ENCODE results near the gene IARS2.
"Not testable (repeated sequence)": the region's sequence is repeated elsewhere in the genome, so short reads cannot be mapped to it uniquely, and the experiment has no call there.

Gene IARS2

DNA sequence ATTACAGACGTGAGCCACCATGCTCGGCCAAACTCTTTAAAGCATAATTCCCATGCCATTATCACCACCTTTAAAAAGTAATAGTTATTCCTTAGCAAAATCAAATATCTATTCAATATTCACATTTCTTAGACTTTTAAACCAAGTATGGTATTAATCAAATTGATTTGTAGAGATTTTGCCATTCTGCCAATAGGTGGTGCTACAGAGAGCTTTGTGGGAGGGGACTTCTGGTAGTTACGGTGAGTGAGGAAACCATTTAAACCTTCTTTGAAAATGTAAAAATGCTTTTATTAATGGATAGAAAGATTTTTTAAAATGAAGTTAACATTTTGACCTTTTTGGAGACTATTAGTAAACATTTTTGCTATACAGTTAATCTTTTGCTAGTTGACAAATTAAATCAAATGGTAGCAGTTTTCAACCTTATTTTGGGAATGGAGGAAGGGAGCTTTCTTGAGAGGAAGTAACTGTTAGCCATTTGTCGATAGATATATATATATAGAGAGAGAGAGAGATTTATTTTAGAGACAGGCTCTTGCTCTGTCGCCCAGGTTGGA lies 19.3 kb downstream of the IARS2 start:
- peak; percentile 29 for DNase-seq (ENCODE audit: low spot score)

DNA sequence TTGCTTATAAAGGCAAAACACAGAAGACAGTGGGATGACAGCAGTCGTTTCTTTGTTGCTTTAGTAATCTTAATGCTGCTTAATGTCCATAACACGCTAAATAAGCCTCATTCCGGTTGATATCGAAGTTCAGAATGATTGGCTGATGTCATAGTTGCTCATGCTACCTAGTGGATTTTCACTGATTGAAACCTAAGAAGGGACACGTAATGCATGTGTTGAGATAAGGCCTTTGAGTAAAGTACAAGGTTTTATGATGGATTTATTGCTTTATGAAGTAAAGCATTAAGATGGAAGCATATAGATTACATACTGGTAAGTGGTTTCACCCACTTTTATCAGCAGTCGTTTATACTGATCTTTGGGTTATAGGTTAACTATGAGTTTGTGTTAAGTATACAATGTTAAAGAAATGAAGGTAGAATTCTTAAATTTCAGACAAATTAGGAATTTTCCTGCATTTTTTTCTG lies 25.1 kb downstream of the IARS2 start:
- no peak for DNase-seq (ENCODE audit: low spot score)

DNA sequence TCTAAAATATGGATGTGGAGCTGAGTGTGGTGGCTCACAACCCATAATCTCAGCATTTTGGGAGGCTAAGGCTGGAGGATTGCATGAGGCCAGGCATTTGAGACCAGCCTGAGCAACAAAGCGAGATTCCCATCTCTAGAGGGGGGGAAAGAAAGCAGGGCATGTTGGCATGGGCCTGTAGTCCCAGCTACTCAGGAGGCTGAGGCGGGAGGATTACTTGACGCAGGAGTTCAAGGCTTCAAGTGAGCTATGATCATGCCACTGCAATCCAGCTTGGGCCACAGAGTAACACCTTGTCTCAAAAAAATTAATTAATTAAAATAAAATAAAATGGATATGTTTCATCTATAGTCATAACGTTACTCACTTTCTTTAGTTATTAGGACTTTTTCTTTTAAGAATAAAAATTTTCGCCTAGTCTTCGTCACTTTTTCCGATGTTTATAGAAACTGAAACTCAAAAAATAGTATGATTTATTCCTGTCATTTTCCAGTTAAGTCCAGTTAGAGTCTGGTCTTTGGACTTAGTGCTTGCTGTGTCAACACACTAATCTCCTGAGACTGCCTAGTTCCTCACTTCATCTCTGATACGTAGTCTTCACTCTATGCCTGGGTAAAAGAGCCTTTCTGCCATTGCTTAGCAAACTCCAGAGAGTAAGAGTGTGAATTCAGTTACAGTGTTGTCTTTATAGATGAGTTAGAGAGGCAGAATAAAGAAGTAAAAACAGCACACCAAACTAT lies 28.0 kb downstream of the IARS2 start:
- DNase-seq (ENCODE audit: low spot score): no peak

DNA sequence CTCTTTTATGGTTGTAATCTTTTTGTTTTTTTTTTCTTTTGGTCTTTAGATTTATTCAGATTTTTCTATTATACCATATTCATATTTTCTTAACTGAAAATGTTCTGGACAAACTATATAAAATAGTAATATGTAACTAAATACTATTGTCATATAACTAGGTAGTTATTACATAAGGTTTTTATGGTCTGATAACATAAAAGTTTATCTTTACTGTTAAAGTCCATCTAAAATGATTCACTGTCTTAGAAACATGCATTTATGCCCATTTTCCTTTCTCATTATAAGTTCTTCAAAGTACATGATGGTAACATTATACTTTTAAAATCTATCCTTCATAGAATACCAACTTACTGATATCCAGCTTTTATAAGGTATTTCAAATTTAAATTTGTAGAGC lies 29.1 kb downstream of the IARS2 start:
- DNase-seq (ENCODE audit: low spot score): no peak

DNA sequence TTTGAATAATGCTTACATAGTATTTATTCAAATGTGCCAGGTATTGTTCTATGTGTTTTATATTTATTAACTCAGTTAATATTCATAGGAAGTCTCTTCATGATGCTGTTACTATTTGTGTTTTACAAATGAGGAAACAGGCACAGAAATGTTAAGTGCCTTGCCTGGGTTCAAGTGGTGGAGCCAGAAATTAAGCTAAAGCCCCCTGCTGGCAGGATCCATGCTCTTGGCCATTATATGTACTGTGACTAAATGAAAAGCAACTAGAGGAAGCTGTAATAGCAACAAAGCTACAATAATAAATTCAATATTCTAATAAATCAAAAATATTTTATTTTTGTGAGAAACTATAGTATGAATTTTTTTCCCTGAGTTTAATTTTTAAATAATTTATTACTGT lies 30.0 kb downstream of the IARS2 start:
- no peak for DNase-seq (ENCODE audit: low spot score)

DNA sequence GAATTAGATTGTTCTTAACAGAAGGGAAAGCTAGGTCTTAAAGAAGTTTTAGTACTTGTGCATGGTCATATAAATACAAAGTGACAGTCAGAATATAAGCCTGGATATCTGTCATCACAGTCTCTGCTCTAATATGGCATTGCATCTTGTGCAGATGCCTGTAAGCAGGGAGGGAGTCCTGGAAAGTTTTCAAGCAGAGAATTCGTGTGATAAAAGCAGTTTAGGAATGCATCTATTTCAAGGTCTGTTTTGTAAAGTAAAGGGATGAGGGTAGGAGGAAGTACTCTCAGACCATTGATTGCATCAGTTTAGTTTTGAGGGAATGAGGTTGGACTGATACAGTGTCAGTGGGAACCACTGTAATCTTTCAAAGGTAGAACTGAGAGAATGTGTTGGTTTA lies 30.6 kb downstream of the IARS2 start:
- no peak for DNase-seq (ENCODE audit: low spot score)

DNA sequence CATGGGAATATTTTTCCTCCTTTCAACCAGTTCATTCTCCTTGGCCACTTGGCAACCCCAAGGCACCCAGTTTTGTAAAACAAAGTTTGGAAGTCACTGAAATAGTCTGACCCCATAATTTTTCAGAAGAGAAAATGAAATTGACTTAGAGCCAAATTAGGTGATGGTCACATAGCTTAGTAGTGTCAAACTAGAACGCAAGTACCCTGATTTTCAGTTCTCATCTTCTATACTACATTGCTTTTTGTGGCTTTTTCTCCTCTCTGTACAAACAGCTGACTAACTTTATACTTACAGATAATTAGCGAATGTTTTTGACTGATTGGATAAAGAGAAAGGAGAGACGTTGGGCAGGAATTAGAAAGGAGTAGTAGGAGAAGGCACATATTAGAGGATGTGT lies 33.1 kb downstream of the IARS2 start:
- no peak for DNase-seq (ENCODE audit: low spot score)

DNA sequence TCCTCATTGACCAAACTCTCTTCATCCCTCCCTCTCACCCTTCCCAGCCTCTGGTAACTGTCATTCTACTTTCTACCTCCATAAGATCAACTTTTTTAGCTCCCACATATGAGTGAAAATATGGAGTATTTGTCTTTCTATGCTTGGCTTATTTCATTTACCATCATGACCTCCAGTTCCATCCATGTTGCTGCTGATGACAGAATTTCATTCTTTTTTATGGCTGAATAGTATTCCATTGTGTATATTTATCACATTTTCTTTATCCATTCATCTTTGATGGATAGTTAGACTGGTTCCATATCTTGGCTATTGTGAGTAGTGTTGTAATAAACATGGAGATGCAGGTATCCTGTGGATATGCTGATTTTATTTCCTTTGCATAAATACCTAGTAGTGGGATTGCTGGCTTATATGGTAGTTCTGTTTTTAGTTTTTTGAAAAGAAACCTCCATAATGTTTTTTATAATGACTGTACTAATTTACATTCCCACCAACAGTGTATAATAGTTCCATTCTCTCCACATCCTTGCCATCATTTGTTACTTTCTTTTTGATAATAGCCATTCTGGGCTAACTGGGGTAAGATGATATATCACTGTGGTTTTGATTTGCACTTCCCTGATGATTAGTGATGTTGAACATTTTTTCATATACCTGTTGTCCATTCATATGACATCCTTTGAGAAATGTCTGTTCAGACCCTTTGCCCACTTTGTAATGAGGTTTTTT lies 35.7 kb downstream of the IARS2 start:
- no peak for DNase-seq (ENCODE audit: low spot score)

DNA sequence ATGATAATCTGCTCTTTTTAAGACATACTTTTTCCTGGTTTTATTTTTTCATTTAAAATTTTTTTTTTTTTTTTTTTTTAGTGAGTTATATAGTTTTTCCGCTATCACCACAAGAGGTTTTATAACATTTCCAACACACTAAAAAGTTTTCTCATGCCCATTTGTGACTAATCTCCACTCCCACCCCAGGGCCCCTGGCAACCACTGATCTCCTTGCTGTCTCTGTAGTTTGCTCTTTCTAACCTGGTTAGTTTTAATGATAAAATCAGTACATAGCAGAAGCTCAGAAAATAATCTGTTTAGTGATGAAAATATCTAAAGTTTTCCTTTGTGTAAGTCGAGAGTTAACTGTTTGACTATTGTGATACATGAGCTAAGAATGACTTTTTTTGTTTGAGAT lies 41.8 kb downstream of the IARS2 start:
- no peak for DNase-seq (ENCODE audit: low spot score)

DNA sequence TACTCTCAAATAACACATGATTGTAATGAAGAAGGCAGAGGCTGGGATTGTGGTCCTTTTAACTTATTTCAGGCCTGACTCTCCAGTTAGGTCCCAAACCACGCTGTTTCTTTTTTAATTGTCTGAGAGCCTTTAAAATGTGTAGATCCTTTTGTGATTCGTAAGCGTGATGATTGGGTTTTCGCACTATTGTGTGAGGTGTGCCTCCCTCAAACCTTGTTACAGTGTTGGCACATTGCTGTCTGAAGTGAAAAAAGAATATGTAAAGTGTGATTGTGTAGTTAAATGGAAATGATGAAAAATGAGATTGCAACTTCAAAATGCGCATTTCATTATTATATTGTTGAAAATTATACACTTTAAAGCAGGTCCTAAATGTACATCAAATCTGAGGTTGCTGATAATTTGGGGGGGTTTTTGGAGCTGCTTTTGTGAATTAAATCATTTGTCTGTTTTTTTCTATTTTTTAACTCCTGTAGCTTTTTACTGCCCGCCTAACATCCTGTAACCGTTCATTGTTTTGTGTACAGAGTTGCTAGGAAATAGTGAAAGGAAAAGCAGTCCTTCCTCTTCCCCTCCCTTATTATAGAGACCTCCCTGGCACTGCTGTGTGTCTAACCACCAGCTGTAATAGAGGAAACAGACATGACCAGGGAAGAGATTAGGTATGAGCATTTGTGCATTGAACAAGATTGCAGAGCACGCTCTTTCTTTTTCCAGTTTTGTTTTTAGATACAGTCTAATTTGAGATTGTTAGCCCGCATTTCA lies 43.3 kb downstream of the IARS2 start:
- no peak for DNase-seq (ENCODE audit: low spot score)

DNA sequence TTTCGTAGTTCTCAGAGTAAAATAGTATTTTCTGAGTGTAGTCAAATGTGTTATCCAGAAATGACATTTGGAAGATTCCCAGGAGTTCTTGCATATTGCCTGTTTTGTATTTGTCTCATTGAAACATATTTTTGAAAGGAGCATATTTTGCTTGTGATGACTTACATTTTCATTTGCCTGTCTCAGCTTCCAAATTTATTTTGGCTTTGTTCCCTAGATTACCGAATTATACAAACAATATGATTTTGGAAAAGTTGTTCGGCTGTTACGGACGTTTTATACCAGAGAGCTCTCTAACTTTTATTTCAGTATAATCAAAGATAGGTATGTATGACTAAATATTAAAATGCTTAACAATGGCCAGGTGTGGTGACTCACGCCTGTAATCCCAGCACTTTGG lies 46.0 kb downstream of the IARS2 start:
- no peak for DNase-seq (ENCODE audit: low spot score)

DNA sequence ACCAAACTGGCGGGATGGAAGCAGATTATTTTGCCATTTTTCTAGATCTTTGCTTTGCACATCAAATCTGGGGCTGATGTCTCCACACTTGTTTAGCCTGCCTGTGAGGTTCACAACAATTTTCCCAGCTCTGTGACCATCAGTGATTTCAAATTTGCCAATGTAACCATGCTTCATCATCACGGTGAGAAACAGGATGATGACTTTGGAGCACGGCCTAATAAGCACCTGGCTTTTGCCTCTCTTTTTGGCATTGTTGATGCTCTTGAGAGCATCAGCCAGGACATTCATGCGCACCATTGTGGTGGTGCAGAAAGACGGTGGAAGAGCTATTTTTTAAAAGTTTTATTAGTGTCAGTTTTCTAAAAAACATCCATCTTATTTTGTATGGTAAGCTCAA lies 50.1 kb downstream of the IARS2 start:
- no peak for DNase-seq (ENCODE audit: low spot score)

DNA sequence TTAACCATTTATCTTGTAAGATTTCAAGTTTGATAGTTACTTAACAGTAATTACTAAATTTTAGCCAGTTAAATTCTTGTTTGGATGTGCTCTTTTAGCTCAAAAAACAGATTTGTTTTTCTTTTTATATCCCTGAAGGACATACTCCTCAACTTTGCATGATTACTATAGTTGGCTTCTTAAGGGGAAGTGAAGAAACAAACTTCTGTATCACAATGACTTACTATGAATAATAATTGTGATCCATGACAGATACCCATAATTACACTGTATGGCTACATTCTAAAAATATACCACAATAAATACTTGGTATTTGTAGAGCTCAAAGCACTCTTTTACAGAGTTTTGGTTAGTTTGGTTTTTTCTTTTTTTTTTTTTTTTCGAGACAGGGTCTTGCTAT lies 55.8 kb downstream of the IARS2 start:
- DNase-seq (ENCODE audit: low spot score): no peak

DNA sequence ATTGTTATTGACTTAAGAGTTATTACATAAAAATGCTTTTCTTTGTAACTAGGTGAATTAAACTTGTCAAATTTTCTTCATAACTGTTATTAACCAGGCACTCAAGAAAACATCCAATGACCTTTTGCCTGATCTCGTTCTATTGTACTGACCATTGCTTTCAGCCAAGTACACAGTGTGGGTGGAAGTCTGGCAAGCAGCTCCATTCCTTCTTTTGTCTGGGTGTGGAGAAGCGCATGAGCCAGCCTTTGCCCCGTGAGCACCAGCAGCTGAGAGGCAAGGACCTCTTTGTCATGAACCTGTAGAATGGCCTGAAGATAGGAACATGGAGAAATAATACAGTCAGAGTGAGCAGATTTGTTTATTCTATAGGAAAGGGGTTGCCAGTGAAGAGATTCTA lies 57.5 kb downstream of the IARS2 start:
- no peak for DNase-seq (ENCODE audit: low spot score)

DNA sequence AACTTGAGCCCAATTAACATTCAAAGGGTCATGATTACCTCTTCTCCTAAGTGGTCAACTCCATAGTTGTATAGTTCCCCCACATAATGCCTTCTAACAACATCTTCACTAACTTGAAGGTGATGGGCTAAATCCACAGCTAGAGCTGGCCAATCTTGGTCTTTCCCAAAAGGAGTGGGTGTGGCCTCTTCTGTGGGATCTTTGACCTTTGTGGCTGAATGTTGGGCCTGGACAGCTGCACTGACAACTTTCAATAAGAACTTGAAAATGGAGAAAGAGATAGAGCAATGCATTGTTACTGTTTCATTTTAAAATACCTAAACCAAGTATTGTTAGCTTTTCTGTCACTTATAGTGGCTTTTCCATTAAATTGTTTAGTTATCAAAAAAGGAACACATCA lies 59.2 kb downstream of the IARS2 start:
- DNase-seq (ENCODE audit: low spot score): no peak

DNA sequence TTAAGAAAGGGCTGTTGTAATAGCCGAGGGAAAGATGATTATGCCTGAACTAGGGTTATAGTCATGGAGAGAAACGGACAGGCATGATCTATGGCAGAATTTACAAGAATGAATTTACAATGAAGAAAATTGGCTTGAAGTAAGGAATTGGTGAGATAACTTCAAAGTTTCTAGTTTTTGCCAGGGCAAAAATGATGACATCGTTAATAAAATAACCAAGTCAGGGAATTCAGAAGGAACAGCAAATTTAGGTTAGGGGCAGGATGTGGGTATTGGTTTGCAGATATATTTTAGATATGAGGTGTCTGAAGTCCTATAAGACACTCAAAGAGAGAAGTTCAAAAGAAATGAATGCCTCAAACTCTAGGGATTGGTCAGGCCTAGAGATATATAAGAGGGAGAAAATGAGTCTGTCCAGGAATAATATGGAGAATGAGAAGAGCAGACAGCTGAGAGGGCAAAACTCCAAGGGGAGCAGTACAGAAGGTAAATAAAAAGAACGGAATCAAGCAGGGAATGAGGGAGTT lies 62.8 kb downstream of the IARS2 start:
- no peak for DNase-seq (ENCODE audit: low spot score)

DNA sequence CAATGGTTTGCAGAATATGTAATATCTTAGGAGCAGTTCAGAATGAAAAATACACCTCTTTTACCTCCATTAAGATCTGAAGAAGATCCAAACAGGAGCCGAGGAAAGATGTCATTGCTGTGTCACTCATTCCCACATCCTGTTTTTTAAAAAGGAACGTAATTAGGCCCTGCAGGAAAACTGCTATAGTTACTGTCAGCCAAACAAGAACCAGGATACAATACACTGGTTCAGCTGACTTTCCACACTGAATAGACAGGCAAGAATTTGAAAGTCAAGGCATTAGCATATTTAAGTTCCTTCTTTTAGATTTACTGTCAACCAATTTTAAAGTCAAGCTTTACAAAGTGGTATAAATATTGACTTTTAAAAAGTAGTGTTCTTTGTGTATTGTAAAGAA lies 63.8 kb downstream of the IARS2 start:
- DNase-seq (ENCODE audit: low spot score): no peak

DNA sequence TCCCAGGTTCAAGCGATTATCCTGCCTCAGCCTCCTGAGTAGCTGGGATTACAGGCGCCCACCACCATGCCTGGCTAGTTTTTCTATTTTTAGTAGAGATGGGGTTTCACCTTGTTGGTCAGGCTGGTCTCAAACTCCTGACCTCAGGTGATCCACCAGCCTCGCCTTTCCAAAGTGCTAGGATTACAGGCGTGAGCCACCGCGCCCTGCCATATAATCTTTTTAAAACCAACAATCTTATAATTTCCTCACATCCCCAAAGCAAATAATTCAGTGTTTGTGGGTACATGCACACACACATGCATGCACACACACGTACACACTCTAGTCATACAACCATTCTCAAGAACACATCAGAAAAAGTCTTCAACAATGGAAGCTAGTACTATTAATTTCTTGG lies 64.6 kb downstream of the IARS2 start:
- DNase-seq (ENCODE audit: low spot score): not testable (repeated sequence)

DNA sequence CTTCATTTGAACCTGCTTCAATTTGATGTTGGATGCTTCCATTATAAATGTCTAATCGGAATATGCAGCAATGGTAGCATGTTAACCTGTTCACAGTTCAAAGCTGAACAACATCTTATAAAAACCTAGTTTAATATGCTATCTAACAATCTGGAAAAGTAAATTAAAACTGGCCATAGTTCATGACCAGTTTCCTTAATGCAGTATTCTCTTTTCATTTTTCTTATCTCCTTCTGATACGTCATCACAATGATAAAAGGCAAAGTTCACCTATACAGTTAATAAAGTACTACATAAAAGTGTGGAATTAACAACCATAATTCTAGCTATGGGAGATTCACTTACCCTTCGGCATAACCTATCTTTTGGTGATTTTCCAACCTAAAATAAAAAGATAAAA lies 65.1 kb downstream of the IARS2 start:
- no peak for DNase-seq (ENCODE audit: low spot score)

DNA sequence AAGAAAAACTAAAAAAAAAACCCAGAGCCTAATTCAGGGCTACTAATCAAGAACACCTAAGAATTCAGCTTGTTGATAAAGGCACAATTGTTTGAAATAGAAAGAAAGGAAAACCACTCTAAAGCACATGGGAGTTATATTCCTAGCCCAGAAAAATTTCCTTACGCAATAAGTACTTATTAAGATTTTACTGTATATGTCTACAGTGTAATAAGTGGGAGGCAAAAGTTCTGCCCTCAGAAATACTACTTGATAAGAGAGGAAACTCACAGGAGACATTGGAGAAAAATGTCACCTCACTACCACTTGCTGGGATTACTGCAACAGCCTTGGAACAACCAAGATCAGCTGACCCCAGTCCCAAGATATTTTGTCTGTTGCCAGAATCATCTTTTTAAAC lies 66.1 kb downstream of the IARS2 start:
- no peak for DNase-seq (ENCODE audit: low spot score)

DNA sequence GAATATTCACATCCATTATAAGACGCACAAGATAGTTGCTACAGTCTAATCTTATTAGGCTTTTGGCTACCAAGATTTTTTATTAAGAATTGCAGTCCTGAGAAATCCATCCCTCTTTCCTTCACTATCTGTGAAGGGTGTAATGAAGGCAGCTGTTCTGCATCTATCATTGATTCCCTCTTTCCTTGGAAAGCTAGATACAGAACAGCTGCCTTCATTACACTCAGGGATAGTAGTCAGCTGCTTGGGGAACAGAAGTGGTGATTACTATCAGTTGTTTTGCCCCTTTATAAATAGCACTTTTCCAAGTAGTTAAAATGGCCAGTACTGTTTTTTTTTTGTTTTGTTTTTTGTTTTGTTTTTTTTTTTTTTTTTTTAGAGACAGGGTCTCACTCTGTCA lies 70.2 kb downstream of the IARS2 start:
- DNase-seq (ENCODE audit: low spot score): no peak

DNA sequence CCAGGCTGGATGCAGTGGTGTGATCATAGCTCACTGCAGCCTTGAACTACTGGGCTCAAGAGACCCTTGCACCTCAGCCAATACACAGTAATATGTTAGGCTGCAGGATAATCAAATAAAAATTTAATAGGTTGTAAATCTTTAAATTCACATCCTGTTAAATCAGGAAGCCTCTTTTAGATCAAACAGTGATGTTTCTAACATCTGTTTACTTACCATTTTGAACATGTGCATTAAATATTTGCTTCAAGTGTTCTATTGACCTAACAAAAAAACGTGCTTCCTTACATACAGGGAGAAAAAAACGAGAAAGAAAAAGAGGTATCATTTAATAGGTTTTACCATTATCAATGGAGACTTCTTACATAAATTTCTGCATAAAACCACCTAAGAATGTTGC lies 70.6 kb downstream of the IARS2 start:
- no peak for DNase-seq (ENCODE audit: low spot score)

DNA sequence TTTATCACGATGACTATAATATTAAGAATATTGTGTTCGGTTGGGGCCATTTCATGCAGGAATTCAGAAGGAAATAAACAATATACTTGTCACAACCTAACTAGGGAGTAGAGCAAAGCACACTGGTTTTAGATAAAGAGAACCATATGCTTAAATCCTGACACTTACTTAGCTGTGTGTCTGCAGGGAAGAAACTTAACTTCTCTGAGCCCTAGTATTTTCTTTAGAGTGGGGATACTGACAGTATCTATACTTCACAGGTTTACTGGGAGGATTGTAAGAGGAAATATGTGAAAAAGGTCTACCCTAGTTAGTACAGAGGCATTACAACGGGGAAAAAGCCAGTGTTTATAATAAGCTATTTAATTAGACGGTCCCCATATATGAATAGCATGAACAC lies 72.9 kb downstream of the IARS2 start:
- no peak for DNase-seq (ENCODE audit: low spot score)
